Measurements from ENCODE around the gene MLLT6. TPM values are rescaled to one million over a fixed set of nuclear protein-coding genes. Genes with fewer than 3 reads are reported as not detected.

The MLLT6 gene
- polyA plus RNA-seq, 3 donors: 74.2 to 131 (median 127) TPM

DNA sequence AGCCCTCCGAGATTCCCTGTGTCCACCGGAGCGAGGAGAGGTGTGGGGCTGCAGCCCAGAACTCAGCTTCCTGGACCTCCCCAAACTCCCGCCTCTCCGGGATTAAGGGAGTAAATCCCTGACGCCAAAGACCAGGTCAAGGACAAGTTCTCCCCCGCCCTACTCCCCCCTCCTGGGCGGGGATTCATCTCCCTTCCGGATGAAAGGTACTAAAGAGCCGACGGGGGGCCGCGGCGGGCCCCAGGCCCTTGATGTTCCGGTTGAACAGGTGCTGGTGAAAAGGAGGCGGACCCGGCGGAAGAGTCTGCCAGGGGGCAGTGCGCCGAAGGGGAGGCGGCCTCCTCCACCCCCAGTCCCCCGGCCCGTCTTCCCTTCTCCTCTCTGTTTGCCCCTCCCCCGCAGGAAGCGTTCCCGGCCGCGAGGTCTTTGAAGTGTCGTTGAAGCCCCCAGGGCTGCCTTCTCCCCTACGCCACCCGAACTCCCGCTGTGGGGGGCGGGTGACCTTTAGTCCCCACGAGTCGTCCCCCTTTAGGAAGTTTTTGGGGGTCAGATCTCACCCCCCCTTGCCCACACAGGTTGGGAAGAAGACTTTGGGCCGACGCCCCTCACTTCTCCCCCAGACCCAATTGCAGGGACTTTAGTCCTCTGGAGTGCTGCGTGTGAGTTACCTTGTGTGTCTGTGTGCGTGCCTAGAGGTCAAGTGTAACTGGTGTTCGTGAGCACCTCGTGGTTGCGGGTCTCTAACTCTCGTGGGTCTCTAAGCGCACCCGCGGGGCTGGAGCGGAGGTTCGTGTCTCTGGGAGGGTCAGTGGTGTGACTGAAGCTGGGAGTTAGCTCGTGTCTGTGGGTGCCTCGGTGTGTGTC lies 1.1 kb upstream of the MLLT6 start:
- DNase-seq: peak; percentile 93

DNA sequence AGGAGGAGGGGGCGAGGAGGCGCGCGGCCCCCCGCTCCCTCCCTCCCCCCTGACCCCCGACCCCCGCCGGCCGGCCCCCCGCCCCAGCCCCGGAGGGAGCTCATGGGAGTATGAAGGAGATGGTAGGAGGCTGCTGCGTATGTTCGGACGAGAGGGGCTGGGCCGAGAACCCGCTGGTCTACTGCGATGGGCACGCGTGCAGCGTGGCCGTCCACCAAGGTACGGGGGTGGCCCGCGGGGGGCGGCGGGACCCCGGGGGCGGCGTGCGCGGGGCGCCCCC lies 390 bp downstream of the MLLT6 start:
- DNase-seq: no peak

DNA sequence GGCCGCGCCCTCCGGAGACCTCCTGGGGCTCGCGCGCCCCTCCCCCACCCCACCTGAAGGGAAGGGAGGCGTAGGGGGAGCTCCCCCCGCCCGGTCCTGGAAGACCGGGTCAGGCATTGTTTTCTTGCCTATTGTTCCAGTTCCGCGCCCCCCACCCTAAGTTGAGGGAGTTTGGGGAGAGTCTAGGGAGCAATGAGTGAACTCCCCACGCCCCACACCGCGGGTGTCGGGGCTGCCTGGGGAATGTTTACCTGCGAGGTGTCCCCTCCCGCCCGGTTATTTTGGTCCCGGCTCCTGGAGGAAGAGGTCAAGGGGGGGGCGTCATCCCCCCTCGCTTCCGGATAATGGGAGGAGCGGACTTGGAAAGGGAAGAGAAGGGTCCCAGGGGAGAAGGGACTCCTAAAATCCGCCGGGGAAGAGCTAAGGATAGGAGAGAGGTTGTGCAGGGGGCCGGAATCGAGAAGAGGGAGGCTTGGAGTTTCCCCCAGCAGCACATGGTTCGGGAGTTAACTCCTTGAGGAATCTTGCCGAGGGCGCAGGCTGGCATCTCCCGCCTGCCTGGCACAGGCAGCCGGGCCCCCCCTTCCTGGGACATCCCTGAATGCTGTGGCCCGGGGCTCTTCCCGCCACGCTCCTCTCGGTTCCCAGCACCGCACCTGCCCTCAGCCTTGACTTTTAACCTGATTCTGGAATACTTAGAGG lies 881 bp downstream of the MLLT6 start:
- no peak for DNase-seq

DNA sequence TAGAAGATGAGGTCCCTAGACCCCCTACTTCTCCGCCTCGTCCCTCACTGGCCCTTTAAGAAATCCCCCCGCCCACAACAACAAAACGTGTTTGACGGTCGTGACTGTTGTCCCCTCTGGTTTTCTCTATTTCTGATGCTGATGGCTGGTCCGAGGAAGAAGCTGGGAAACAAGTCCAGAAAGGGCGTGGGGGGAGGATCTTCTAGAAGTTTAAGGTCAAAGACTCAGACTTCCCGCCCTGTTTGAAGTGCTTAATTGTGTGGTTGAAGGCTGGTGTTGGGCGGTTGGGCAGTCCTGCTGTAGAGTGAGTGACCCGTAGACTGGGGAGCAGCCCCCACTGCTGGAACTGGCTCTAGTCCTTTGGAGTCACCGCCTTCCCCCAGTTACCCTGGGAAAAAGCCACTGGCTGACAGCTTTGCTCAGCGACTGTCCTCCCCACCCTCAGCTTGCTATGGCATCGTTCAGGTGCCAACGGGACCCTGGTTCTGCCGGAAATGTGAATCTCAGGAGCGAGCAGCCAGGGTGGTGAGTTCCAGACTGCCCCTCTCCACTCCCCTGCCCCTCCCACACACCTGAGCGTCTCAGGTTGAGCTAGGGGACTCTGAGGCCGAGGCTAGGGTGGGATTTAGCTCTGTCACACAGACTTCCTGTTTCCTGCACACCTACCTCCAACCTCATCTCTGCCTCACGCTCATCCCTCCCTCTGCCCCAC lies 1.6 kb downstream of the MLLT6 start:
- no peak for DNase-seq

DNA sequence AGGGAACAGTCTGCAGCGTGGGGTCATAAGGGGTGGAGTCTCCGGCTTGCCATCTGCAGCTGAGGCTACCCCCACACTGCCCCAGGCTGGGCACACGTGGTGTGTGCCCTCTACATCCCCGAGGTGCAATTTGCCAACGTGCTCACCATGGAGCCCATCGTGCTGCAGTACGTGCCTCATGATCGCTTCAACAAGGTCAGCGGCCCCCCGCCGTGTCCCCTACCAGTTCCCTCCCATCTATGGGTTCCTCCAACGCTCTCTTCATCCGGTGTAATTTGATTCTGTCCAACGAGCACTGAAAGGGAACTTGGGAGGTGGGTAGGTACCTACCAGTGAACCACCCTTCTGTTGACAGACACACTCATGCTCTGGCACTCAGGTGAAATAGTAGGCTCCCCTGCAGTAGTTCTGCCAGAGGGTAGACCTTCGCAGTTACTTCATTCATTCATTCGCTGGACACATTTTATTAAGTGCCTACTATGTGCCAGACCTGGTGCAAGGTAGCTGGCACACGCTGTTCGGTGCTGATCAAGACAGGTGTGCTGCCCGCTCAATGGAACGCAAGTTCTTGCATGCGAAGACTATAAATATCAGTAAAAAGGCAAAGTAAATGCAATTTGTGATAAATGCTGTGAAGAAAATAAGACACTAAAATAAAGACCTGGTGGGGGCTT lies 2.7 kb downstream of the MLLT6 start:
- no peak for DNase-seq

DNA sequence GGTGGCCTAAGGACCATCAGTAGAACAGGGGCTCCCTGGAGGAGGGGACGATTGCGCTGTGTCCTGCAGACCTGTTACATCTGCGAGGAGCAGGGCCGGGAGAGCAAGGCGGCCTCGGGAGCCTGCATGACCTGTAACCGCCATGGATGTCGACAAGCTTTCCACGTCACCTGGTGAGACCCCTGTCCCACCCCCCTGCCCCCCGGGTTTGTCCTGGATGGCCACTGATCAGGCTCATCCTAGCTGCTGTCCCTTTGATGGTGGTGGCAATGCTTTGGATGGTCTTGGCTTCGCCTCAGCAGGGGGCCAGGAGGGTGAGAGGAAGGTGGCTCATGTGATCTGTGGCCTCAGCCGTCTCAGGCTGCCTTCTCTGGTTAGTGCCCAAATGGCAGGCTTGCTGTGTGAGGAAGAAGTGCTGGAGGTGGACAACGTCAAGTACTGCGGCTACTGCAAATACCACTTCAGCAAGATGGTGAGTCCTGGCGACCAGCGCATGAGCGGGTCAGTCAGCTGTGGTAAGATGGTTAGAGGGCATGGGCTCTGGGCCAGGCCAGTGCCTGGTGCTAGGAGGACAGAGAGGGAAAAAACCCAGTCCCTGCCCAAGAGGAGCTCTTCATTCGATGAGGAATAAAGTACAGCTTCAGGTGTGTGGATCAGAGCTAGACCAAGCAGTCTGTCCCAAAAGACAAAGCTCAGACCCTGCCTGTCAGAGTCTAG lies 4.2 kb downstream of the MLLT6 start:
- DNase-seq: no peak

DNA sequence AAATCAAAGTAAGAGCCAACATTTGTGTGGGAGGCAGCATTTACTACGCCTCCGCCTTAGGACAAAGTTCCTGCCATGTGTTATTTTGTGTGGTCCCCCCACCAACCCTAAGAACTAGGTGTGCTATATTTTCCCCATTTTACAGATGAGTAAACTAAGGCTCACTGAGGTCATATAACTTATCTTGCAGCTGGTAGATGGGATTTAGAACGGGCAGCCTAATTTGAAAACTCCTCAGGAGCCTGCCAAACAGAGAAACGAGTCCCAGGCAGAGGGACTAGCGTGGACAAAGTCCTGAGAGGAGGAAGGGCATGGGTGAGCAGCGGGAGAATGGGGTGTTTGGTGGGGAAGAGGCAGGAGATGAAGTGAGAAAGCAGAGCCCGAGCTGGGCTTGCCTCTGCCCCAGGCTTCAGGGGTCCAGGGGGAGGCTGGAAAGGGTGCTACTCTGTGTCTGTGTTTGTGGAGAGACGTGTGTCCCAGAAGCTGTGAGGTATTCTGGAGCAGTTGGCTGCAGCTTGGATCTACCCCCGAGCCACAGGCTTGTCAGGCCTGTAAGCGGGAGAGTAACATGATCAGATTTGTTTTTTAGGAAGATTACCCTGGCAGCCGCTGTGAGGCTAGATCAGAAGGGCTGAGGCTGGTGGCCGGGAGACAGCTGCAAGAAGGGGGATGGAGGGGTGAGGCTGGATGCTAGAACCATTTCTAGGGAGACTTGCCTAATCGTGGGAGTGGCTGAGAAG lies 5.0 kb downstream of the MLLT6 start:
- no peak for DNase-seq

DNA sequence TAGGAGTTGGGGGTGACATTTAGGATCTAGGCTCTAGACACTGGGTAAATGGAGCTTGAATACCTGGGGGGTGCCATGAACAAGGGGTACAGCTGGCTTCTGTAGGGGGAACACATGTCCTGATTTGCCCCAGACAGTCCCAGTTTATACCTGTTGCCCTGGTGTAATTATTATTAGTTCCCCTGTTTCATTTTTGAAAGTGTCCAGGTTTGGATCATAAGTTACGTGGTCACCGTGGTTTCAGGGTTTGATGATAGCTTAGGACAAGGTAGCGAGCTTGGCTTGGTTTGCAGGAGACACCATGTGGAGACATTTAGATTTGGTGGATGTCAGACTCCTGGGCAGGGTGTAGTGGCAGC lies 5.5 kb downstream of the MLLT6 start:
- no peak for DNase-seq

DNA sequence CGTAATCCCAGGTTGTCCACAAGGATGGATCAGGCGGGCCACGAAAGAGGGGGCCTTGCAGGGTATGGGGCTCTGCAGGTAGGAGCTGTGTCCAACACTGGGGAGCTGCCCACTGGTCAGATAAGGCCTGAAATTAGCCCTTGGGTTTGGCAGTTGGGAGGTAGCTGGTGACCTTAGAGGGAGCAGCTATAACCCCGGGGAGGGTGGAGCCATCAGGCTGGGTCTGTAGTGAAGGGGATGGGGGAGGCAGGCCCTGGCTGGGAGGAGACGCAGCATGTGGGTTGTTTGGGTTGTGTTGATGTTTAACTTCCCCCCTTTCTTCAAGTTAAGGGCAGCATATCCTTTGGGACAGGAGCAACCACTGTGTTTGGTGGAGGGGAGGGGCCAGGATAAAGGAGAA lies 5.9 kb downstream of the MLLT6 start:
- DNase-seq: no peak

DNA sequence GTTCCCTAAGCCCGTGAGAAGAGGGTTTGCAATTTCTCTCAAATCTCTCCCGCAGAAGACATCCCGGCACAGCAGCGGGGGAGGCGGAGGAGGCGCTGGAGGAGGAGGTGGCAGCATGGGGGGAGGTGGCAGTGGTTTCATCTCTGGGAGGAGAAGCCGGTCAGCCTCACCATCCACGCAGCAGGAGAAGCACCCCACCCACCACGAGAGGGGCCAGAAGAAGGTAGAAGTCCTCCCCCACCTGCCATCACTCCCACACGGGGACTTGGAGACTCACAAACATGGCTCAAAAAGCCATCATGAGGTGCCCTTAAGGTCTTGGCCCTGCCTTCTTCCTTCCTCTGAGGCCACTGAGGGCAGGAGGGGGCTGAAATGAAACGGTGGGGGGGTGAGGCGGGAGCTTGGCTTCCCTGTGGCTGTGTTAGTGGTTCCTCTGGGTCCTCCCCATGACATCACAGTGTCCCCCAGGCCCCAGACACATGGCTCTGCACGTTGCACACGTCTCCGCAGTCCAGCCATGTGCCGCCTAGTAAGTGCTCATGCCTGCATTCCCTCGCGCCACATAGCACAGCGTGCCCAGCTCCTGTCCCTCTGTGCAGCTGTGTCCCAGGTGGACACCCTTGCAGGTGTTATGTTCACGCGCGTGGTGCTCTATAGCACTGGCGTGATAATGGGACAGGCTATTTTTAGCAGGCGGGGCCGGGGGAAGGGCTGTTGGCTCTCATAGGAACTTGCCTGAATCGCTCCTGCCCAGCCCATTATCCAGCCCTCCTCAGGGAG lies 6.9 kb downstream of the MLLT6 start:
- DNase-seq: no peak

DNA sequence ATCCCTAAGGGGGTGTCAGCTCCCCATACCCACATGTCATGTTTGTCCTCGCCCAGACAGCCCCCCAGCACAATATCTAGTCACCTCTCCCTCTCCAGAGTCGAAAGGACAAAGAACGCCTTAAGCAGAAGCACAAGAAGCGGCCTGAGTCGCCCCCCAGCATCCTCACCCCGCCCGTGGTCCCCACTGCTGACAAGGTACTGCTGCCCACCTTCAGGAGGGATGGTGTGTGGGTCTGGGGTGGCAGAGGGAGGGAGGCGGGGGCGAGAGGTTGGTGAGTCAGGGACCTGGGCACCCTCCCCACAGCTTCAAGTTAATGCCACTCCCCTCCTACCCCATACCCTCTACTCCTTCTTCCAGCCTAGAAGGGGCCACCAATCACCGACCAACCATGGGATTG lies 7.5 kb downstream of the MLLT6 start:
- no peak for DNase-seq

DNA sequence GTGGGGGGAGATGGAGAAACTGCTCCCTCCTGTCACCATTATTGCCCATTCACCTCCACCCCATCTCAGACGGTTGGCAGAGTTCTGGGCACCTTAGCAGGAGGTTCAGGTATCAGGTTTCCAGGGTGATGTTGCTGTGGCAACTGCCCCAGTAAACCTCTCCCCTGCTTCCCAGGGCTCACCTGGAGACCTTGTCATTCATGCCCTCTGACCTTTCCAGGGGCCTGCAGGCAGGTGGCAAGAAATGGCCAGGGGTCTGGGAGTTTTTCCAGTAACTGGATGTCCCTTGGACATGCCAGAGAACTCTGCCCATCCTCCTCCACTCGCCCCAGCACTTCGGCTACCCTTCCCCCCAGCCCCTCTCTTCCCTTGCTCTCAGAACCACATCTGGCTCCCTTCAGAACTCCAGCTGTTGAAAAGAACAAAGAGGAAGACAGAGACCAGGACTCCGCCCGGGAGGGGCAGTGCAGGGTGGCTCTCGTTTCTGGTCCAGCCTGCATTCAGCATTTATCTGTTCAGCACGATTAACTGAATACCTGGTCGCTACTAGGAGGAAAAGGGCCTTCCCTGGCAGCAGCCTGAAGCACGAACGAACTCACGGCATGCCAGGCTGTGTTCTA lies 8.5 kb downstream of the MLLT6 start:
- no peak for DNase-seq

DNA sequence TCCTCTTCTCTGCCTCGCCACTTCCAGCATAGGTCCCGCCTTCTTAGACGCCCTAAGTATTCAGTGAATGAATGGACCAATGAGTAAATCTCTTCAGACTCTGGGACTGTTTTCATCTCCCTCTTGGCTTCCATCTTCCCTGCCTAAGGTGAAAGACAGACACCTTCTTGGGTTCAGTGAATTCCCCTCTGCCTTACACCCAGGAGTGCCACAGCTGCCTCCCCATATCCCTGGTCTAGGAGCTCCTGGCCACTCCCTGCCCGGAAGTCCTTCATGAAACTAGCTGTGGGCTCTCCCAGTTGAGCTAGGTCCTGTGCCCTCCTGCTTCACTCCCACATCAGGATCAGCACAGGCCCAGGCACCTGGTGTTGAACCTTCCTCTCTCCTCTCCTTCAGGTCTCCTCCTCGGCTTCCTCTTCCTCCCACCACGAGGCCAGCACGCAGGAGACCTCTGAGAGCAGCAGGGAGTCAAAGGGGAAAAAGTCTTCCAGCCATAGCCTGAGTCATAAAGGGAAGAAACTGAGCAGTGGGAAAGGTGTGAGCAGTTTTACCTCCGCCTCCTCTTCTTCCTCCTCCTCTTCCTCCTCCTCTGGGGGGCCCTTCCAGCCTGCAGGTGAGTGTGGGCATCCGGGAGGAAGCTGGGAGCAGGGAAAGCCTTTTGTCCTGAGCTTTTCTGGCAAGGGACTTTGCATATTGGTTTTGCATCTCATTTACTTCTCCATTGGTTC lies 10.3 kb downstream of the MLLT6 start:
- no peak for DNase-seq

DNA sequence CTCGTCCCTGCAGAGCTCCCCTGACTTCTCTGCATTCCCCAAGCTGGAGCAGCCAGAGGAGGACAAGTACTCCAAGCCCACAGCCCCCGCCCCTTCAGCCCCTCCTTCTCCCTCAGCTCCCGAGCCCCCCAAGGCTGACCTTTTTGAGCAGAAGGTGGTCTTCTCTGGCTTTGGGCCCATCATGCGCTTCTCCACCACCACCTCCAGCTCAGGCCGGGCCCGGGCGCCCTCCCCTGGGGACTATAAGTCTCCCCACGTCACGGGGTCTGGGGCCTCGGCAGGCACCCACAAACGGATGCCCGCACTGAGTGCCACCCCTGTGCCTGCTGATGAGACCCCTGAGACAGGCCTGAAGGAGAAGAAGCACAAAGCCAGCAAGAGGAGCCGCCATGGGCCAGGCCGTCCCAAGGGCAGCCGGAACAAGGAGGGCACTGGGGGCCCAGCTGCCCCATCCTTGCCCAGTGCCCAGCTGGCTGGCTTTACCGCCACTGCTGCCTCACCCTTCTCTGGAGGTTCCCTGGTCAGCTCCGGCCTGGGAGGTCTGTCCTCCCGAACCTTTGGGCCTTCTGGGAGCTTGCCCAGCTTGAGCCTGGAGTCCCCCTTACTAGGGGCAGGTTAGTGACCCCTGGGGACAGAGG lies 11.4 kb downstream of the MLLT6 start:
- DNase-seq: no peak

DNA sequence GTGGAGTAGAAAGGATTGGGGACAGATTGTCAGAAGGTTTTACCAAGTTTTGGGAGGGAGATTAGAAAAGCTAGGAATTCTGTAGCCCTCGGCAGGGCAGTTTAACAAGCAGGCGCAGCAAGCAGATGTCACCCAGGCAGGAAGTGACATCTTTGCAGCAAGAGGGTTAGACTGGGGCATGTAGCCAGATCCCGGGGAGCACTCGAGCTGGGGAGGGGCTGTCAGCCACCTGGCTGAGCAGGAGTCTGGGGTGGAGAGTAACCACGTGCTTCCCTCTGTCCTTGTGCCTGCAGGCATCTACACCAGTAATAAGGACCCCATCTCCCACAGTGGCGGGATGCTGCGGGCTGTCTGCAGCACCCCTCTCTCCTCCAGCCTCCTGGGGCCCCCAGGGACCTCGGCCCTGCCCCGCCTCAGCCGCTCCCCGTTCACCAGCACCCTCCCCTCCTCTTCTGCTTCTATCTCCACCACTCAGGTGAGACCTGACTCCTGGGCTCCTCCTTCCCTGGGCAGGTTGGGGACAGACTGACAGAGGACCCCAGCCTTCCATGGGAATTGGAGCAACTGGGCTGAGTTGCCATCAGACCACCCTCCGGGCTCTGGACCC lies 12.2 kb downstream of the MLLT6 start:
- DNase-seq: no peak

DNA sequence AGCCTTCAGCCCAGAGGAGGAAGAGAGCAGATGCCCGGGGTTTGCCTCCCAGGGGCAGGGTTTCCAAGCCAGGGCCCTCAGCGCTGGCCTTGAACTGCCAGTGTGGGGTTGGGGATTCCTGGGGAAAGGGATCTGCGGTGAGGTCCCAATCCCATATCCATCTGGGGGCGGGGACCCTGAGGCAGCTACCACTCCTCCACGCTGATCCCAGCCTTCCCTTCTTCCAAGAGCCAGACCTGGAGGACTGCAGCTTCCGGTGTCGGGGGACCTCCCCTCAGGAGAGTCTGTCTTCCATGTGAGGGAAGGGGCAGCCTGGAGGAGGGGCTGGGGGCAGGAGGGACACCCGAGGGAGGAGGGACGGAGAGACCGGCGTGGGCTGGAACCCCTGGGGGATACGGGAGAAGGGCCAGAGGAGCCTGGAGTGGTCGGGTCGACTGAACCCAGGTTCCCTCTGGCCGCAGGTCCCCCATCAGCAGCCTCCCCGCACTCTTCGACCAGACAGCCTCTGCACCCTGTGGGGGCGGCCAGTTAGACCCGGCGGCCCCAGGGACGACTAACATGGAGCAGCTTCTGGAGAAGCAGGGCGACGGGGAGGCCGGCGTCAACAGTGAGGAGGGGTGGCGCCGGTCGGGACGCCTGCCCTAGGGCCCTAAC lies 14.3 kb downstream of the MLLT6 start:
- DNase-seq: no peak

DNA sequence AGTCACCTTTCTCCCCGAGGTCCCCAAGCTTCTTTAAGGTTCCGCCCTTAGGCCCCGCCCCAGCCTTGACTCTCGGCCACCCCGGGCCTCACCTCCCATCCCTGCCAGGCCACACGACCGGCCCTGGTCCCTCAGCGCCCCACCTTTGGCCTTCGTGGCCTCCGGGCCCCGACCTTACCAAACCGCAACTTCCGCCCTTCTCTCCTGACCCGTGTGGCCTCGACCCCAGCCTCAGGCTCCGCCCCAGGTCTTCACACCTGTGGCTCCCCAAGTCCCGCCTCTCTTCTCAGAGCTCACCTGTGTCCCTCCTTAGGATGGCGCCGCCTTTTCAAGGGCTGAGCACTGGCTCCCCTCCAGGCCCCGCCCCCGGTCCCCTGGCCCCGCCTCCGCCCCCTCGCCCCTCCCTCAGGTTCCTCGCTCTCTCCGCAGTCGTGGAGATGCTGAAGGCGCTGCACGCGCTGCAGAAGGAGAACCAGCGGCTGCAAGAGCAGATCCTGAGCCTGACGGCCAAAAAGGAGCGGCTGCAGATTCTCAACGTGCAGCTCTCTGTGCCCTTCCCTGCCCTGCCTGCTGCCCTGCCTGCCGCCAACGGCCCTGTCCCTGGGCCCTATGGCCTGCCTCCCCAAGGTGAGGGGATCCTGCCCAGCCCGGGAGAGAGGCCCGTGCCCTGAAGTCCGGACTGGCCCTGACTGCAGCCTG lies 15.0 kb downstream of the MLLT6 start:
- DNase-seq: no peak

All from renal pelvis (tissue), 4 donors.